ENCODE data around the gene SMOC1.

The SMOC1 gene

GRCh38 chr14:69933623-69934275 lies 54.5 kb downstream of the SMOC1 start:
- H3K27me3 ChIP-seq (ENCODE audit: control insufficient read depth in 5 of 5, insufficient read depth in 4 of 5, low read length in 5 of 5), result peaks cover 0 to 24% (median 6%) of the 10 kb centered on the region in 5 donors
- H3K4me3 ChIP-seq (ENCODE audit: low read depth in 1 of 5, low read length in 5 of 5), result no peak overlapping the region
- H3K9me3 ChIP-seq (ENCODE audit: control insufficient read depth in 5 of 5, low read length in 5 of 5), result no peaks in the 10 kb centered on the region
- H3K9ac ChIP-seq (ENCODE audit: low read length in 5 of 5), result no peak overlapping the region
- no peaks in the 10 kb centered on the region for H3K36me3 ChIP-seq (ENCODE audit: control insufficient read depth in 5 of 5, insufficient read depth in 5 of 5, low read length in 5 of 5)
- no peak overlapping the region for H3K27ac ChIP-seq (ENCODE audit: low read depth, low read length)
- no peaks in the 10 kb centered on the region for H3K4me1 ChIP-seq (ENCODE audit: control insufficient read depth in 5 of 5, insufficient read depth in 5 of 5, low read length in 5 of 5)

- no peaks in the 10 kb centered on the region for H3K36me3 ChIP-seq (ENCODE audit: control insufficient read depth in 5 of 5, insufficient read depth in 5 of 5, low read length in 5 of 5)
- H3K27me3 ChIP-seq (ENCODE audit: control insufficient read depth in 5 of 5, insufficient read depth in 4 of 5, low read length in 5 of 5), result peaks cover 0 to 26% (median 18%) of the 10 kb centered on the region in 5 donors
- no peaks in the 10 kb centered on the region for H3K9me3 ChIP-seq (ENCODE audit: control insufficient read depth in 5 of 5, low read length in 5 of 5)
- H3K9ac ChIP-seq (ENCODE audit: low read length in 5 of 5), result no peak overlapping the region
- no peak overlapping the region for H3K4me3 ChIP-seq (ENCODE audit: low read depth in 1 of 5, low read length in 5 of 5)
- no peak overlapping the region for H3K27ac ChIP-seq (ENCODE audit: low read depth, low read length)
- H3K4me1 ChIP-seq (ENCODE audit: control insufficient read depth in 5 of 5, insufficient read depth in 5 of 5, low read length in 5 of 5), result no peaks in the 10 kb centered on the region
Measured at GRCh38 chr14:69937367-69938081, 58.3 kb downstream of the SMOC1 start.

GRCh38 chr14:69938751-69939150 lies 59.5 kb downstream of the SMOC1 start:
- Histone ChIP-seq H3K27ac (ENCODE audit: low read depth, low read length) (no peak overlapping the region), H3K27me3 (ENCODE audit: control insufficient read depth in 5 of 5, insufficient read depth in 4 of 5, low read length in 5 of 5) (peaks cover 0 to 26% (median 18%) of the 10 kb centered on the region in 5 donors), H3K4me1 (ENCODE audit: control insufficient read depth in 5 of 5, insufficient read depth in 5 of 5, low read length in 5 of 5) (no peaks in the 10 kb centered on the region), H3K9me3 (ENCODE audit: control insufficient read depth in 5 of 5, low read length in 5 of 5) (no peaks in the 10 kb centered on the region), H3K36me3 (ENCODE audit: control insufficient read depth in 5 of 5, insufficient read depth in 5 of 5, low read length in 5 of 5) (no peaks in the 10 kb centered on the region), H3K9ac (ENCODE audit: low read length in 5 of 5) (no peak overlapping the region), H3K4me3 (ENCODE audit: low read depth in 1 of 5, low read length in 5 of 5) (no peak overlapping the region)

- Histone ChIP-seq H3K4me3 (ENCODE audit: low read depth in 1 of 5, low read length in 5 of 5) (no peak overlapping the region), H3K9me3 (ENCODE audit: control insufficient read depth in 5 of 5, low read length in 5 of 5) (peaks cover 6 to 19% (median 13%) of the 10 kb centered on the region in 5 donors), H3K27ac (ENCODE audit: low read depth, low read length) (no peak overlapping the region), H3K27me3 (ENCODE audit: control insufficient read depth in 5 of 5, insufficient read depth in 4 of 5, low read length in 5 of 5) (peaks cover 0 to 16% (median 10%) of the 10 kb centered on the region in 5 donors), H3K4me1 (ENCODE audit: control insufficient read depth in 5 of 5, insufficient read depth in 5 of 5, low read length in 5 of 5) (no peaks in the 10 kb centered on the region), H3K9ac (ENCODE audit: low read length in 5 of 5) (no peak overlapping the region), H3K36me3 (ENCODE audit: control insufficient read depth in 5 of 5, insufficient read depth in 5 of 5, low read length in 5 of 5) (no peaks in the 10 kb centered on the region)
Measured at GRCh38 chr14:69941768-69942742, 62.8 kb downstream of the SMOC1 start.

- peaks cover 6 to 19% (median 13%) of the 10 kb centered on the region in 5 donors for H3K9me3 ChIP-seq (ENCODE audit: control insufficient read depth in 5 of 5, low read length in 5 of 5)
- H3K36me3 ChIP-seq (ENCODE audit: control insufficient read depth in 5 of 5, insufficient read depth in 5 of 5, low read length in 5 of 5), result no peaks in the 10 kb centered on the region
- peaks cover 0 to 14% (median 8%) of the 10 kb centered on the region in 5 donors for H3K27me3 ChIP-seq (ENCODE audit: control insufficient read depth in 5 of 5, insufficient read depth in 4 of 5, low read length in 5 of 5)
- H3K9ac ChIP-seq (ENCODE audit: low read length in 5 of 5), result no peak overlapping the region
- no peaks in the 10 kb centered on the region for H3K4me1 ChIP-seq (ENCODE audit: control insufficient read depth in 5 of 5, insufficient read depth in 5 of 5, low read length in 5 of 5)
- no peak overlapping the region for H3K27ac ChIP-seq (ENCODE audit: low read depth, low read length)
- no peak overlapping the region for H3K4me3 ChIP-seq (ENCODE audit: low read depth in 1 of 5, low read length in 5 of 5)
Measured at GRCh38 chr14:69943084-69943780, 64.0 kb downstream of the SMOC1 start.

- Histone ChIP-seq H3K36me3 (ENCODE audit: control insufficient read depth in 5 of 5, insufficient read depth in 5 of 5, low read length in 5 of 5) (no peaks in the 10 kb centered on the region), H3K9ac (ENCODE audit: low read length in 5 of 5) (no peak overlapping the region), H3K4me3 (ENCODE audit: low read depth in 1 of 5, low read length in 5 of 5) (no peak overlapping the region), H3K27me3 (ENCODE audit: control insufficient read depth in 5 of 5, insufficient read depth in 4 of 5, low read length in 5 of 5) (peaks cover 0 to 8% (median 6%) of the 10 kb centered on the region in 5 donors), H3K9me3 (ENCODE audit: control insufficient read depth in 5 of 5, low read length in 5 of 5) (peaks cover 6 to 19% (median 16%) of the 10 kb centered on the region in 5 donors), H3K27ac (ENCODE audit: low read depth, low read length) (no peak overlapping the region), H3K4me1 (ENCODE audit: control insufficient read depth in 5 of 5, insufficient read depth in 5 of 5, low read length in 5 of 5) (no peaks in the 10 kb centered on the region)
Measured at GRCh38 chr14:69945347-69945746, 66.1 kb downstream of the SMOC1 start.

- Histone ChIP-seq H3K4me3 (ENCODE audit: low read depth in 1 of 5, low read length in 5 of 5) (no peak overlapping the region), H3K27me3 (ENCODE audit: control insufficient read depth in 5 of 5, insufficient read depth in 4 of 5, low read length in 5 of 5) (peaks cover 0 to 6% (median 4%) of the 10 kb centered on the region in 5 donors), H3K36me3 (ENCODE audit: control insufficient read depth in 5 of 5, insufficient read depth in 5 of 5, low read length in 5 of 5) (no peaks in the 10 kb centered on the region), H3K27ac (ENCODE audit: low read depth, low read length) (no peak overlapping the region), H3K4me1 (ENCODE audit: control insufficient read depth in 5 of 5, insufficient read depth in 5 of 5, low read length in 5 of 5) (no peaks in the 10 kb centered on the region), H3K9ac (ENCODE audit: low read length in 5 of 5) (no peak overlapping the region), H3K9me3 (ENCODE audit: control insufficient read depth in 5 of 5, low read length in 5 of 5) (peaks cover 6 to 19% (median 16%) of the 10 kb centered on the region in 5 donors)
Measured at GRCh38 chr14:69945912-69946311, 66.7 kb downstream of the SMOC1 start.

GRCh38 chr14:69948351-69948750 lies 69.1 kb downstream of the SMOC1 start:
- Histone ChIP-seq H3K9ac (ENCODE audit: low read length in 5 of 5) (no peak overlapping the region), H3K4me3 (ENCODE audit: low read depth in 1 of 5, low read length in 5 of 5) (no peak overlapping the region), H3K9me3 (ENCODE audit: control insufficient read depth in 5 of 5, low read length in 5 of 5) (peaks cover 6 to 19% (median 16%) of the 10 kb centered on the region in 5 donors), H3K4me1 (ENCODE audit: control insufficient read depth in 5 of 5, insufficient read depth in 5 of 5, low read length in 5 of 5) (no peaks in the 10 kb centered on the region), H3K36me3 (ENCODE audit: control insufficient read depth in 5 of 5, insufficient read depth in 5 of 5, low read length in 5 of 5) (no peaks in the 10 kb centered on the region), H3K27me3 (ENCODE audit: control insufficient read depth in 5 of 5, insufficient read depth in 4 of 5, low read length in 5 of 5) (peaks cover 0 to 3% (median 2%) of the 10 kb centered on the region in 5 donors), H3K27ac (ENCODE audit: low read depth, low read length) (no peak overlapping the region)

GRCh38 chr14:69951263-69951662 lies 72.0 kb downstream of the SMOC1 start:
- no peaks in the 10 kb centered on the region for H3K36me3 ChIP-seq (ENCODE audit: control insufficient read depth in 5 of 5, insufficient read depth in 5 of 5, low read length in 5 of 5)
- peaks cover 0 to 7% (median 3%) of the 10 kb centered on the region in 5 donors for H3K9me3 ChIP-seq (ENCODE audit: control insufficient read depth in 5 of 5, low read length in 5 of 5)
- H3K4me3 ChIP-seq (ENCODE audit: low read depth in 1 of 5, low read length in 5 of 5), result no peak overlapping the region
- no peak overlapping the region for H3K27ac ChIP-seq (ENCODE audit: low read depth, low read length)
- no peaks in the 10 kb centered on the region for H3K4me1 ChIP-seq (ENCODE audit: control insufficient read depth in 5 of 5, insufficient read depth in 5 of 5, low read length in 5 of 5)
- no peak overlapping the region for H3K9ac ChIP-seq (ENCODE audit: low read length in 5 of 5)
- H3K27me3 ChIP-seq (ENCODE audit: control insufficient read depth in 5 of 5, insufficient read depth in 4 of 5, low read length in 5 of 5), result peaks cover 0 to 12% (median 2%) of the 10 kb centered on the region in 5 donors
